ENCODE results near the gene GSTT4.

DNA sequence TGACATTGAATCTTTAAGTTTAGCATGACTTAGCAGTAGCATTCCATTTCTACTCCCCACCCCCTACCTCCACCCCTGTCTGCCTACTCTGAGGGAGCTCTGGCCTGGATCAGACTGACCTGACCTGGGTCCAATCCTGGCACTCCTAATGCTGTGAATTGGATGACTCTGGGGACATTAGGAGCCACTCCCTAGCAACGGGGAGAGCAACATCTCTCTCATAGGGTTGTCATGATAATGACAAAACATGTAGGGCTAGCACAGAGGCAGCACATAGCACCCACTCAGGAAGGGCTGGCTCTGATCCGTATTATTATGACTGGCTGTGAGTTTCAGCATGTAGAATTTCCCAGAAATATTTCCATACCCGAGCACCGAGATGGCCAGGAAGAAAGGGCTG lies 46.3 kb upstream of the GSTT4 start:
- TF ChIP-seq, protein P1, sequence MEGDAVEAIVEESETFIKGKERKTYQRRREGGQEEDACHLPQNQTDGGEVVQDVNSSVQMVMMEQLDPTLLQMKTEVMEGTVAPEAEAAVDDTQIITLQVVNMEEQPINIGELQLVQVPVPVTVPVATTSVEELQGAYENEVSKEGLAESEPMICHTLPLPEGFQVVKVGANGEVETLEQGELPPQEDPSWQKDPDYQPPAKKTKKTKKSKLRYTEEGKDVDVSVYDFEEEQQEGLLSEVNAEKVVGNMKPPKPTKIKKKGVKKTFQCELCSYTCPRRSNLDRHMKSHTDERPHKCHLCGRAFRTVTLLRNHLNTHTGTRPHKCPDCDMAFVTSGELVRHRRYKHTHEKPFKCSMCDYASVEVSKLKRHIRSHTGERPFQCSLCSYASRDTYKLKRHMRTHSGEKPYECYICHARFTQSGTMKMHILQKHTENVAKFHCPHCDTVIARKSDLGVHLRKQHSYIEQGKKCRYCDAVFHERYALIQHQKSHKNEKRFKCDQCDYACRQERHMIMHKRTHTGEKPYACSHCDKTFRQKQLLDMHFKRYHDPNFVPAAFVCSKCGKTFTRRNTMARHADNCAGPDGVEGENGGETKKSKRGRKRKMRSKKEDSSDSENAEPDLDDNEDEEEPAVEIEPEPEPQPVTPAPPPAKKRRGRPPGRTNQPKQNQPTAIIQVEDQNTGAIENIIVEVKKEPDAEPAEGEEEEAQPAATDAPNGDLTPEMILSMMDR (IDR thresholded peaks at IDR 0.05), result no peak
- TF ChIP-seq POLR2A (IDR thresholded peaks at IDR 0.05), result no peak
